Effector memory CD4-positive, alpha-beta T cell (primary cell): ENCODE data around the gene TMEM219.

Experiments used
- DNase-seq, 3 donors: peaks; one replicate each; pipeline ENCODE4 v3.0.0-alpha.2; 2020
- H3K27ac ChIP-seq: 2 replicates; pipeline ENCODE4 v1.7.0; 2013; ENCODE audit warnings: mild to moderate bottlenecking, low read length, moderate library complexity; ENCODE audit not compliant: insufficient read depth, poor library complexity, severe bottlenecking
- H3K27me3 ChIP-seq: replicated peaks from 2 replicates; pipeline ENCODE4 v1.7.0; 2013; ENCODE audit warnings: mild to moderate bottlenecking, low read length; ENCODE audit not compliant: insufficient read depth, control insufficient read depth, poor library complexity, severe bottlenecking
- H3K36me3 ChIP-seq: 2 replicates; pipeline ENCODE4 v1.7.0; 2013; ENCODE audit warnings: mild to moderate bottlenecking, low read length, moderate library complexity; ENCODE audit not compliant: control insufficient read depth, insufficient read depth
- H3K4me1 ChIP-seq: 2 replicates; pipeline ENCODE4 v1.7.0; 2013; ENCODE audit warnings: low read length, mild to moderate bottlenecking; ENCODE audit not compliant: control insufficient read depth, insufficient read depth, poor library complexity, severe bottlenecking
- H3K4me3 ChIP-seq: 2 replicates; pipeline ENCODE4 v1.7.0; 2013; ENCODE audit warnings: low read length, low read depth, mild to moderate bottlenecking; ENCODE audit not compliant: insufficient read depth, poor library complexity, severe bottlenecking
- H3K9me3 ChIP-seq: 2 replicates; pipeline ENCODE4 v1.7.0; 2013; ENCODE audit warnings: mild to moderate bottlenecking, low read length, moderate library complexity; ENCODE audit not compliant: control insufficient read depth

Gene TMEM219

DNA sequence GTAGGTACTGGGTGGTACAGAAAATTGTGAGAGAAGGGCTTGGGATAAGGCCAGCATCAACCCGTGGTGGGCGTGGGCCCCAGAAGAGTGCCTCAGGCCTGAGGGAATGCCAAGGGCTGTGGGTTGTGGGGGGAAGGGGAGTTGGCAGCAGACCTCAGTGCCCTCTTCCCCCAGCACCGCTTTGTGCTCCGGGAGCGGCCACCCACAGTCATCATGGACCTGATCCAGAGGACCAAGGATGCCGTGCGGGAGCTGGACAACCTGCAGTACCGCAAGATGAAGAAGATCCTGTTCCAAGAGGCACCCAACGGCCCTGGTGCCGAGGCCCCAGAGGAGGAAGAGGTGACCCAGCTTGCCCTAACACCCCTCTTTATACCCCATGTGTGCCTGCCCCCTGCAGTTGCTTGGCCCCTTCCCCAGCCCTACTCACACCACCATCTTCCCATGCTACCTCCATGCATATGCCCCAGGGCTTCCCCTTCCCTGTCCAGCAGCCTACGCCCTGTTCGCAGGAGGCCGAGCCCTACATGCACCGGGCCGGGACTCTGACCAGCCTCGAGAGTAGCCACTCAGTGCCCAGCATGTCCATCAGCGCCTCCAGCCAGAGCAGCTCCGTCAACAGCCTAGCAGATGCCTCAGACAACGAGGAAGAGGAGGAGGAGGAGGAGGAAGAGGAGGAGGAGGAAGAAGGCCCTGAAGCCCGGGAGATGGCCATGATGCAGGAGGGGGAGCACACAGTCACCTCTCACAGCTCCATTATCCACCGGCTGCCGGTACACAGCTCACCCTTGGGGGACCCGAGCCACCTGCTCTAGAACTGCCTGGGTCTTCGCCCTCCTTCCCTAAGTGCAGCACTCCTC lies 20.9 kb downstream of the TMEM219 start:
- Histone ChIP-seq H3K27ac (no peak overlapping the region), H3K27me3 (no peaks in the 10 kb centered on the region), H3K4me1 (no peaks in the 10 kb centered on the region), H3K36me3 (peaks cover 100% of the 10 kb centered on the region), H3K4me3 (no peak overlapping the region), H3K9me3 (no peaks in the 10 kb centered on the region)
- DNase-seq = no peak

DNA sequence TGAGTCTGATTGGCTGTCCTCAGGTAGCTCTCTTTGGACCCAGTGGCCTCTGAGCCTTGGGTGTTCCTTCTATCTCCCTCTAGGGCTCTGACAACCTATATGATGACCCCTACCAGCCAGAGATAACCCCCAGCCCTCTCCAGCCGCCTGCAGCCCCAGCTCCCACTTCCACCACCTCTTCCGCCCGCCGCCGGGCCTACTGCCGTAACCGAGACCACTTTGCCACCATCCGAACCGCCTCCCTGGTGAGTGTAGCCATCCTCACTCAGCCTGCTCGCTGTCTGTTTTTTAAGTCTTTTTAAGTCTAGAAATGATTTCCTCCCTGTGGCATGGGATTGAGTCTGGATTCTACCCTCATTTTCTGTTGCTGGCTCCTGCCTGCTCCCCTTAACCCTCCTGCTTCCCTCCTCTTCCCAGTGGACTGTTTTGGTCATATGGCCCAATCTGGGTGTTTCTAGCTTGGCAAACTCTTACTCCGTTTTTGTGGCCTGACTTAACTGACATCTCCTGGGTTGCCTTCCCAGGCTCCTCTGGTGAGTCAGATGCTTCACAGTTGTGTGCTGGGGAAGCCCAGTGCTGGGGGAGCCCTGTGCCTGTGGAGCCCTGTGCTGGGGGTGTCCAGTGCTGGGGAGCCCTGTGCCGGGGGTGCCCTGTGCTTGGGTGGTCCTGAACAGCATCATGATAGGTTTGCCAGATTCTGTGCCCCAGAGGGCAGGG lies 21.7 kb downstream of the TMEM219 start:
- Histone ChIP-seq H3K4me1 (no peaks in the 10 kb centered on the region), H3K27me3 (no peaks in the 10 kb centered on the region), H3K36me3 (peaks cover 98% of the 10 kb centered on the region), H3K27ac (no peak overlapping the region), H3K4me3 (no peak overlapping the region), H3K9me3 (no peaks in the 10 kb centered on the region)
- no peak for DNase-seq

- DNase-seq = no peak
- H3K27me3 ChIP-seq = no peaks in the 10 kb centered on the region
- H3K4me1 ChIP-seq = no peaks in the 10 kb centered on the region
- no peak overlapping the region for H3K4me3 ChIP-seq
- peaks cover 97% of the 10 kb centered on the region for H3K36me3 ChIP-seq
- no peak overlapping the region for H3K27ac ChIP-seq
- H3K9me3 ChIP-seq = no peaks in the 10 kb centered on the region
Observed at GRCh38 chr16:29984137-29984763, 22.4 kb downstream of the TMEM219 start.

- no peak for DNase-seq
- Histone ChIP-seq H3K27me3 (no peaks in the 10 kb centered on the region), H3K4me1 (no peaks in the 10 kb centered on the region), H3K36me3 (peaks cover 97% of the 10 kb centered on the region), H3K27ac (no peak overlapping the region), H3K9me3 (no peaks in the 10 kb centered on the region), H3K4me3 (no peak overlapping the region)
Observed at GRCh38 chr16:29984764-29985147, 22.9 kb downstream of the TMEM219 start.

- Histone ChIP-seq H3K4me3 (no peak overlapping the region), H3K36me3 (peaks cover 95% of the 10 kb centered on the region), H3K27ac (no peak overlapping the region), H3K27me3 (no peaks in the 10 kb centered on the region), H3K4me1 (no peaks in the 10 kb centered on the region), H3K9me3 (no peaks in the 10 kb centered on the region)
- DNase-seq = no peak
Observed at GRCh38 chr16:29985271-29985811, 23.5 kb downstream of the TMEM219 start.

- Histone ChIP-seq H3K27ac (no peak overlapping the region), H3K4me3 (no peak overlapping the region), H3K4me1 (no peaks in the 10 kb centered on the region), H3K9me3 (no peaks in the 10 kb centered on the region), H3K27me3 (no peaks in the 10 kb centered on the region), H3K36me3 (peaks cover 93% of the 10 kb centered on the region)
- no peak for DNase-seq
Observed at GRCh38 chr16:29986231-29986630, 24.4 kb downstream of the TMEM219 start.

- no peak for DNase-seq
- Histone ChIP-seq H3K27ac (no peak overlapping the region), H3K27me3 (no peaks in the 10 kb centered on the region), H3K4me1 (no peaks in the 10 kb centered on the region), H3K9me3 (no peaks in the 10 kb centered on the region), H3K36me3 (peaks cover 91% of the 10 kb centered on the region), H3K4me3 (no peak overlapping the region)
Observed at GRCh38 chr16:29986931-29987330, 25.1 kb downstream of the TMEM219 start.

DNA sequence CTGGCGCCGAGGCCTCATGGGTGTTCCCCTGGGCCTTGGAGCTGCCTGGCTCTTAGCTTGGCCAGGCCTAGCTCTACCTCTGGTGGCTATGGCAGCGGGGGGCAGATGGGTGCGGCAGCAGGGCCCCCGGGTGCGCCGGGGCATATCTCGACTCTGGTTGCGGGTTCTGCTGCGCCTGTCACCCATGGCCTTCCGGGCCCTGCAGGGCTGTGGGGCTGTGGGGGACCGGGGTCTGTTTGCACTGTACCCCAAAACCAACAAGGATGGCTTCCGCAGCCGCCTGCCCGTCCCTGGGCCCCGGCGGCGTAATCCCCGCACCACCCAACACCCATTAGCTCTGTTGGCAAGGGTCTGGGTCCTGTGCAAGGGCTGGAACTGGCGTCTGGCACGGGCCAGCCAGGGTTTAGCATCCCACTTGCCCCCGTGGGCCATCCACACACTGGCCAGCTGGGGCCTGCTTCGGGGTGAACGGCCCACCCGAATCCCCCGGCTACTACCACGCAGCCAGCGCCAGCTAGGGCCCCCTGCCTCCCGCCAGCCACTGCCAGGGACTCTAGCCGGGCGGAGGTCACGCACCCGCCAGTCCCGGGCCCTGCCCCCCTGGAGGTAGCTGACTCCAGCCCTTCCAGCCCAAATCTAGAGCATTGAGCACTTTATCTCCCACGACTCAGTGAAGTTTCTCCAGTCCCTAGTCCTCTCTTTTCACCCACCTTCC lies 25.6 kb downstream of the TMEM219 start:
- DNase-seq = no peak
- Histone ChIP-seq H3K36me3 (peaks cover 91% of the 10 kb centered on the region), H3K27me3 (no peaks in the 10 kb centered on the region), H3K27ac (no peak overlapping the region), H3K4me3 (no peak overlapping the region), H3K4me1 (no peaks in the 10 kb centered on the region), H3K9me3 (no peaks in the 10 kb centered on the region)

GRCh38 chr16:29988346-29989075 lies 26.6 kb downstream of the TMEM219 start:
- Histone ChIP-seq H3K9me3 (no peaks in the 10 kb centered on the region), H3K27me3 (no peaks in the 10 kb centered on the region), H3K4me3 (no peak overlapping the region), H3K4me1 (no peaks in the 10 kb centered on the region), H3K36me3 (peaks cover 90% of the 10 kb centered on the region), H3K27ac (no peak overlapping the region)
- no peak for DNase-seq
